Measurements from ENCODE around the gene ECE1.
A peak's percentile ranks its signal among the peaks of the same experiment; 100 is the strongest.

The ECE1 gene

GRCh38 chr1:21325231-21325718, 35.0 kb upstream of the ECE1 start:
- no peak for DNase-seq

GRCh38 chr1:21324368-21325141, 34.3 kb upstream of the ECE1 start:
- peak; percentile 75 for DNase-seq

GRCh38 chr1:21323091-21323490, 32.8 kb upstream of the ECE1 start:
- DNase-seq = no peak

- no peak for DNase-seq
Observed at GRCh38 chr1:21322681-21323016, 32.4 kb upstream of the ECE1 start.

GRCh38 chr1:21321963-21322680, 31.9 kb upstream of the ECE1 start:
- no peak for DNase-seq

- DNase-seq = no peak
Observed at GRCh38 chr1:21320410-21321108, 30.3 kb upstream of the ECE1 start.

GRCh38 chr1:21319447-21320407, 29.5 kb upstream of the ECE1 start:
- no peak for DNase-seq

- DNase-seq = no peak
Observed at GRCh38 chr1:21318714-21319159, 28.5 kb upstream of the ECE1 start.

GRCh38 chr1:21318057-21318713, 27.9 kb upstream of the ECE1 start:
- DNase-seq = no peak

- DNase-seq = no peak
Observed at GRCh38 chr1:21317690-21318043, 27.4 kb upstream of the ECE1 start.

GRCh38 chr1:21317035-21317689, 26.9 kb upstream of the ECE1 start:
- no peak for DNase-seq

GRCh38 chr1:21314743-21315396, 24.6 kb upstream of the ECE1 start:
- DNase-seq = no peak

- DNase-seq = no peak
Observed at GRCh38 chr1:21313886-21314721, 23.8 kb upstream of the ECE1 start.

- no peak for DNase-seq
Observed at GRCh38 chr1:21313203-21313885, 23.1 kb upstream of the ECE1 start.

GRCh38 chr1:21312407-21312992, 22.2 kb upstream of the ECE1 start:
- DNase-seq = no peak

GRCh38 chr1:21311016-21311415, 20.8 kb upstream of the ECE1 start:
- DNase-seq = no peak

- DNase-seq = no peak
Observed at GRCh38 chr1:21308847-21309652, 18.8 kb upstream of the ECE1 start.

GRCh38 chr1:21308330-21308729, 18.1 kb upstream of the ECE1 start:
- DNase-seq = no peak

Measured in NCI-H510A treated with DMSO at 0.1 percent for 48 hours (cell line).